IMR-90 (cell line): ENCODE results near the gene SPOCK3. TPM values are rescaled to one million over a fixed set of nuclear protein-coding genes. Genes with fewer than 3 reads are reported as not detected.

Experiments
- ATAC-seq: fragments of 200-7000 bp; cut with Tn5 transposase; 2 replicates; pipeline ENCODE4 v1.9.1; 2020; ENCODE audit warnings: low read depth, mild to moderate bottlenecking, moderate library complexity
- BruUV-seq: library from RNA; stranded (reverse); fragments of 400-500 nt; replicated peaks from 2 replicates; lab custom pipeline; 2021; lab: Mats Ljungman, UMichigan
- CTCF ChIA-PET: fragments of 300-600 bp; formaldehyde crosslinking; extraction: SDS; loops from one replicate; lab custom pipeline; 2021; ENCODE audit warnings: antibody characterized with exemption; lab: Yijun Ruan, JAX
- POLR2A ChIA-PET: fragments of 300-600 bp; sonication (Branson Sonifier 250); formaldehyde crosslinking; loops from one replicate; lab custom pipeline; 2022; ENCODE audit warnings: antibody characterized with exemption; ENCODE audit not compliant: unreplicated experiment; lab: Charles Lee
- DNase-seq: peaks from one replicate; pipeline ENCODE4 v3.0.0; 2013
- H2AFZ ChIP-seq: replicated peaks from 2 replicates; pipeline ENCODE3; 2013; ENCODE audit warnings: low read length, mild to moderate bottlenecking; ENCODE audit not compliant: poor library complexity
- H2AK5ac ChIP-seq: 2 replicates; pipeline ENCODE4 v1.6.1; 2013; ENCODE audit warnings: low read depth, low read length, inconsistent platforms
- H2AK9ac ChIP-seq: replicated peaks from 2 replicates; pipeline ENCODE3; 2013; ENCODE audit warnings: mild to moderate bottlenecking, low read depth, low read length, moderate library complexity; ENCODE audit not compliant: poor library complexity
- H2BK120ac ChIP-seq: 2 replicates; pipeline ENCODE4 v1.6.1; 2013; ENCODE audit warnings: low read depth, low read length, inconsistent platforms
- H2BK15ac ChIP-seq: 3 replicates; pipeline ENCODE4 v1.6.1; 2013; ENCODE audit warnings: low read depth, low read length, inconsistent platforms
- H2BK20ac ChIP-seq: 2 replicates; pipeline ENCODE4 v1.6.1; 2013; ENCODE audit warnings: low read depth, mild to moderate bottlenecking, inconsistent platforms, low read length, moderate library complexity
- H2BK5ac ChIP-seq: 2 replicates; pipeline ENCODE4 v1.6.1; 2013; ENCODE audit warnings: mild to moderate bottlenecking, low read depth, low read length, inconsistent platforms; ENCODE audit not compliant: poor library complexity, severe bottlenecking
- H3K14ac ChIP-seq: replicated peaks from 2 replicates; pipeline ENCODE4 v1.6.1; 2013; ENCODE audit warnings: low read depth, low read length, inconsistent platforms
- H3K18ac ChIP-seq: 2 replicates; pipeline ENCODE4 v1.6.1; 2013; ENCODE audit warnings: low read depth, low read length, control low read depth
- H3K23ac ChIP-seq: 2 replicates; pipeline ENCODE4 v1.6.1; 2013; ENCODE audit warnings: low read depth, low read length, inconsistent platforms
- H3K27ac ChIP-seq: 2 replicates; pipeline ENCODE4 v1.5.1; 2013; ENCODE audit warnings: mild to moderate bottlenecking, control low read depth, low read length; ENCODE audit not compliant: insufficient read depth
- H3K27me3 ChIP-seq: 2 replicates; pipeline ENCODE4 v1.6.1; 2013; ENCODE audit warnings: low read length; ENCODE audit not compliant: control insufficient read depth, insufficient read depth
- H3K36me3 ChIP-seq: 2 replicates; pipeline ENCODE4 v1.6.1; 2013; ENCODE audit warnings: low read length, mixed read lengths; ENCODE audit not compliant: control insufficient read depth, insufficient read depth
- H3K4ac ChIP-seq: 2 replicates; pipeline ENCODE4 v1.6.1; 2013; ENCODE audit warnings: low read depth, low read length, inconsistent platforms
- H3K4me1 ChIP-seq: 2 replicates; pipeline ENCODE4 v1.6.1; 2013; ENCODE audit warnings: low read length, mixed read lengths; ENCODE audit not compliant: control insufficient read depth, insufficient read depth
- H3K4me2 ChIP-seq: 2 replicates; pipeline ENCODE4 v1.6.1; 2013; ENCODE audit warnings: low read depth, mild to moderate bottlenecking, control low read depth, low read length, moderate library complexity
- H3K4me3 ChIP-seq: 2 replicates; pipeline ENCODE4 v1.5.1; 2013; ENCODE audit warnings: low read depth, mild to moderate bottlenecking, control low read depth, low read length, moderate library complexity; ENCODE audit not compliant: insufficient read depth
- H3K56ac ChIP-seq: 2 replicates; pipeline ENCODE4 v1.6.1; 2013; ENCODE audit warnings: low read length, inconsistent platforms; ENCODE audit not compliant: insufficient read depth; ENCODE audit errors: extremely low read depth
- H3K79me1 ChIP-seq, 2 experiments: 2 replicates each; pipeline ENCODE4 v1.6.1; 2013; ENCODE audit warnings: low read length in 2 of 2, inconsistent platforms in 1 of 2, low read depth in 1 of 2
- H3K9ac ChIP-seq: 2 replicates; pipeline ENCODE4 v1.6.1; 2013; ENCODE audit warnings: low read depth, low read length, control low read depth
- H3K9me1 ChIP-seq: 2 replicates; pipeline ENCODE4 v1.6.1; 2013; ENCODE audit warnings: low read length, inconsistent platforms; ENCODE audit not compliant: insufficient read depth
- H3K9me3 ChIP-seq: 2 replicates; pipeline ENCODE4 v1.6.1; 2013; ENCODE audit warnings: low read length; ENCODE audit not compliant: control insufficient read depth, insufficient read depth
- H4K20me1 ChIP-seq: 2 replicates; pipeline ENCODE4 v1.6.1; 2013; ENCODE audit warnings: low read length, inconsistent platforms; ENCODE audit not compliant: insufficient read depth
- H4K5ac ChIP-seq: 2 replicates; pipeline ENCODE4 v1.6.1; 2013; ENCODE audit warnings: mild to moderate bottlenecking, low read depth, low read length, control low read depth
- H4K8ac ChIP-seq, 2 experiments: 2 replicates each; pipeline ENCODE4 v1.6.1; 2013; ENCODE audit warnings: low read depth in 2 of 2, low read length in 2 of 2, control low read depth in 1 of 2, inconsistent platforms in 1 of 2
- H4K91ac ChIP-seq: 2 replicates; pipeline ENCODE4 v1.6.1; 2013; ENCODE audit warnings: low read depth, low read length, inconsistent platforms; ENCODE audit not compliant: insufficient read depth
- BHLHE40 ChIP-seq: fragments of 150-350 bp; IDR thresholded peaks from 2 replicates; pipeline ENCODE4 v1.6.1; 2016; ENCODE audit warnings: mild to moderate bottlenecking, low read depth, low read length
- CEBPB ChIP-seq: IDR thresholded peaks from 2 replicates; pipeline ENCODE4 v1.6.1; 2012; ENCODE audit warnings: low read depth, low read length, improper control_type of control experiment
- CHD1 ChIP-seq: IDR thresholded peaks from 2 replicates; pipeline ENCODE4 v1.6.1; 2012; ENCODE audit warnings: low read depth, low read length, improper control_type of control experiment
- ELK1 ChIP-seq: fragments of 150-350 bp; IDR thresholded peaks from 2 replicates; pipeline ENCODE4 v1.6.1; 2016; ENCODE audit warnings: low read depth, mild to moderate bottlenecking, low read length, moderate library complexity, borderline replicate concordance
- MAFK ChIP-seq: IDR thresholded peaks from 2 replicates; pipeline ENCODE4 v1.6.1; 2012; ENCODE audit warnings: low read depth, low read length, improper control_type of control experiment
- MAZ ChIP-seq: IDR thresholded peaks from 2 replicates; pipeline ENCODE4 v1.6.1; 2012; ENCODE audit warnings: low read depth, mild to moderate bottlenecking, low read length, improper control_type of control experiment, moderate library complexity, borderline replicate concordance
- MXI1 ChIP-seq: IDR thresholded peaks from 2 replicates; pipeline ENCODE4 v1.6.1; 2012; ENCODE audit warnings: low read depth, mild to moderate bottlenecking, low read length, moderate library complexity, borderline replicate concordance
- NFE2L2 ChIP-seq: fragments of 150-350 bp; IDR thresholded peaks from 2 replicates; pipeline ENCODE4 v1.6.1; 2016; ENCODE audit warnings: low read depth, mild to moderate bottlenecking, low read length
- POLR2A ChIP-seq: IDR thresholded peaks from 2 replicates; pipeline ENCODE4 v1.6.1; 2012; ENCODE audit warnings: mild to moderate bottlenecking, low read depth, low read length
- RAD21 ChIP-seq: IDR thresholded peaks from 2 replicates; pipeline ENCODE4 v1.6.1; 2012; ENCODE audit warnings: low read length, improper control_type of control experiment
- RCOR1 ChIP-seq: IDR thresholded peaks from 2 replicates; pipeline ENCODE4 v1.6.1; 2012; ENCODE audit warnings: mild to moderate bottlenecking, low read length, improper control_type of control experiment; ENCODE audit not compliant: insufficient replicate concordance
- RFX5 ChIP-seq: IDR thresholded peaks from 2 replicates; pipeline ENCODE4 v1.8.0; 2012; ENCODE audit warnings: low read depth, mild to moderate bottlenecking, low read length, moderate library complexity
- SMC3 ChIP-seq: fragments of 150-350 bp; IDR thresholded peaks from 2 replicates; pipeline ENCODE4 v1.6.1; 2016; ENCODE audit warnings: low read depth, mild to moderate bottlenecking, antibody characterized with exemption, low read length, moderate library complexity
- WGBS, 2 experiments: methylation state at CpG; one replicate each; pipeline versions ENCODE4 v1.1.5 to v1.1.7; 2013; ENCODE audit warnings: missing lambda C conversion rate in 2 of 2; ENCODE audit not compliant: insufficient read length in 1 of 2; ENCODE audit errors: extremely low coverage in 2 of 2; 5-methylcytosine and 5-hydroxymethylcytosine counted together
- dilution Hi-C: fragments of 300-500 bp; cut with HindIII; formaldehyde crosslinking; loops from one replicate; pipeline ENCODE4 v1.14.3; 2018; ENCODE audit warnings: low sequenced_read_pairs; ENCODE audit not compliant: unreplicated experiment
- in situ Hi-C: fragments of 300-500 bp; cut with MboI; formaldehyde crosslinking; loops from 3 replicates; pipeline ENCODE4 v1.14.3; 2019; ENCODE audit warnings: low sequenced_read_pairs, inconsistent platforms, mixed read lengths
- intact Hi-C: fragments of 100-400 bp; cut with micrococcal nuclease; formaldehyde crosslinking; loops from 2 replicates; pipeline ENCODE4 v1.10.0; 2022
- polyA plus RNA-seq, 3 experiments: library from polyadenylated mRNA; depleted of rRNA; stranded (reverse); fragments of >200 nt; gene quantifications; 2 replicates each; pipeline ENCODE4 v1.2.3, GENCODE V29; 2012; ENCODE audit warnings: low replicate concordance in 1 of 3
- total RNA-seq: library from RNA; depleted of rRNA; stranded (reverse); fragments of >200 nt; gene quantifications from 2 replicates; pipeline ENCODE4 v1.2.3, GENCODE V29; 2012
- TF ChIP-seq, protein P1 (sequence below): fragments of 150-350 bp; IDR thresholded peaks from 2 replicates; pipeline ENCODE4 v1.6.1; 2017; ENCODE audit warnings: mild to moderate bottlenecking, antibody characterized with exemption, low read length, low read depth

The SPOCK3 gene
- total and polyA plus RNA-seq, 2 of the 4 experiments (the other 2 are of a cell fraction): not detected

GRCh38 chr4:167119392-167119791, 114.9 kb downstream of the SPOCK3 start:
- CTCF ChIA-PET: no interaction called here
- no peaks in the 10 kb centered on the region for H3K9me1 ChIP-seq
- DNase-seq: no peak
- H2BK5ac ChIP-seq: no peak overlapping the region
- H3K27me3 ChIP-seq: no peaks in the 10 kb centered on the region
- no peaks in the 10 kb centered on the region for H3K4me1 ChIP-seq
- H4K5ac ChIP-seq: no peak overlapping the region
- H3K4me3 ChIP-seq: no peak overlapping the region
- no peak overlapping the region for H2BK120ac ChIP-seq
- H3K27ac ChIP-seq: no peak overlapping the region
- H3K36me3 ChIP-seq: no peaks in the 10 kb centered on the region
- no peak overlapping the region for H3K4me2 ChIP-seq
- H3K18ac ChIP-seq: no peak overlapping the region
- H3K23ac ChIP-seq: no peak overlapping the region
- WGBS, 2 experiments: no CpG with 5 or more reads among the region's 2 CpGs
- ATAC-seq: no peak
- dilution Hi-C loops: no loop called here
- no peaks in the 10 kb centered on the region for H3K79me1 ChIP-seq
- no peak overlapping the region for H3K14ac ChIP-seq
- intact Hi-C loops: no loop called here
- no TSS peak for BruUV-seq
- H2AFZ ChIP-seq: no peak overlapping the region
- POLR2A ChIA-PET: no interaction called here
- no peaks in the 10 kb centered on the region; the same call in 1 of the 2 replicates for H3K9me3 ChIP-seq
- no peak overlapping the region for H2AK9ac ChIP-seq
- H2BK20ac ChIP-seq: no peak overlapping the region
- H4K91ac ChIP-seq: no peak overlapping the region
- no peak overlapping the region for H3K4ac ChIP-seq
- H3K56ac ChIP-seq: no peak overlapping the region
- no peak overlapping the region for H2BK15ac ChIP-seq
- no peak overlapping the region for H3K9ac ChIP-seq
- no peaks in the 10 kb centered on the region for H4K20me1 ChIP-seq
- no peak overlapping the region for H2AK5ac ChIP-seq
- H4K8ac ChIP-seq: no peak overlapping the region
- TF ChIP-seq MAZ (no peak), BHLHE40 (no peak), NFE2L2 (no peak), MXI1 (no peak), POLR2A (no peak), SMC3 (no peak), CHD1 (no peak), RCOR1 (no peak), CEBPB (no peak), RFX5 (no peak), RAD21 (no peak), ELK1 (no peak), MAFK (no peak)
- TF ChIP-seq, protein P1, sequence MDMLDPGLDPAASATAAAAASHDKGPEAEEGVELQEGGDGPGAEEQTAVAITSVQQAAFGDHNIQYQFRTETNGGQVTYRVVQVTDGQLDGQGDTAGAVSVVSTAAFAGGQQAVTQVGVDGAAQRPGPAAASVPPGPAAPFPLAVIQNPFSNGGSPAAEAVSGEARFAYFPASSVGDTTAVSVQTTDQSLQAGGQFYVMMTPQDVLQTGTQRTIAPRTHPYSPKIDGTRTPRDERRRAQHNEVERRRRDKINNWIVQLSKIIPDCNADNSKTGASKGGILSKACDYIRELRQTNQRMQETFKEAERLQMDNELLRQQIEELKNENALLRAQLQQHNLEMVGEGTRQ: no peak
- in situ Hi-C loops: no loop called here
